ENCODE results near the gene CREBBP.

Gene CREBBP

DNA sequence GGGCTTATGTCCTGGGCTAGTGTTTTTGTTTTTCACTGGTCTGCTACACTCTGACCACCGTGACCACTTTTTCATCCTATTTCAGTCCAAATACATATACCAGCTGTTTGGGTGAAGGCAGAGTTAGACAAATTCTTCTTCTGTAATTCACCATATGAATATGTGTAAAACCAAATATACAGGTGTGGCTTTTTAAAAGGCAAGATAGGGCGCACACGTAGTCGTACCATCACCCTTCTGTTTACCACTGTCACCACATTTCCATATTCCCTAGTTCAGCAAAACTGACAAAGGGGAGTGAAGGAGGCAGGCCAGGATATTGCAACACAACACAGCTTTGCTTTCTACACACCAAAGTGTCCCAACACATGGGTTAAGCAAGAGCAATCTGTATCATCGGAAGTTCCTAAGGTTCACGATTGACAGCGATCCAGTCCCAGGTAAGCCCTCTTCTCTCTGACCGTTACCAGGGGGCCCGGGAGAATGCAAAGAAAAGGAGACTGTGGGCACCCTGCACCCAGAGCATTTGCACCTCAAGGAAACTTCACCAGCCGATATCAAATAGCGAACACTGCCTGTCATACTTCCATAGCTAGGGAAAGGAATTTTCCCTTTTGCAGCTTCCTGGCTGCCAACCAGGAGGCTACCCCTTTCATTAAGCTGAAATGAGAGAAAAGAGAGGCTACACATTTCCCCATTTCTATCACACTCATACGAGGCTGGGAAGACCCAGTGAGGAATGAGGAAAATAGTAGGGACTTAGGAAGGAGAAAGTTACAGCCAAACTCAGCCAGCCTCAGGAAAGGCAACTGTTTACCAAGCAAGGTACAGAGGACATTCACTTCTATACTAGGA is 23.1 kb downstream of the CREBBP start:
- H3K4me3 ChIP-seq (ENCODE audit: low read depth, low read length) = no peak overlapping the region
- H3K9me3 ChIP-seq (ENCODE audit: severe bottlenecking) = no peaks in the 10 kb centered on the region
- no peak for DNase-seq
- no peak overlapping the region for H3K27ac ChIP-seq
- no peaks in the 10 kb centered on the region for H3K27me3 ChIP-seq (ENCODE audit: insufficient read depth, low read depth, severe bottlenecking)
- TF ChIP-seq, protein P1, sequence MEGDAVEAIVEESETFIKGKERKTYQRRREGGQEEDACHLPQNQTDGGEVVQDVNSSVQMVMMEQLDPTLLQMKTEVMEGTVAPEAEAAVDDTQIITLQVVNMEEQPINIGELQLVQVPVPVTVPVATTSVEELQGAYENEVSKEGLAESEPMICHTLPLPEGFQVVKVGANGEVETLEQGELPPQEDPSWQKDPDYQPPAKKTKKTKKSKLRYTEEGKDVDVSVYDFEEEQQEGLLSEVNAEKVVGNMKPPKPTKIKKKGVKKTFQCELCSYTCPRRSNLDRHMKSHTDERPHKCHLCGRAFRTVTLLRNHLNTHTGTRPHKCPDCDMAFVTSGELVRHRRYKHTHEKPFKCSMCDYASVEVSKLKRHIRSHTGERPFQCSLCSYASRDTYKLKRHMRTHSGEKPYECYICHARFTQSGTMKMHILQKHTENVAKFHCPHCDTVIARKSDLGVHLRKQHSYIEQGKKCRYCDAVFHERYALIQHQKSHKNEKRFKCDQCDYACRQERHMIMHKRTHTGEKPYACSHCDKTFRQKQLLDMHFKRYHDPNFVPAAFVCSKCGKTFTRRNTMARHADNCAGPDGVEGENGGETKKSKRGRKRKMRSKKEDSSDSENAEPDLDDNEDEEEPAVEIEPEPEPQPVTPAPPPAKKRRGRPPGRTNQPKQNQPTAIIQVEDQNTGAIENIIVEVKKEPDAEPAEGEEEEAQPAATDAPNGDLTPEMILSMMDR (IDR thresholded peaks at IDR 0.05; ENCODE audit: low read depth, low read length) = no peak
- H3K36me3 ChIP-seq = peaks cover 10% of the 10 kb centered on the region

DNA sequence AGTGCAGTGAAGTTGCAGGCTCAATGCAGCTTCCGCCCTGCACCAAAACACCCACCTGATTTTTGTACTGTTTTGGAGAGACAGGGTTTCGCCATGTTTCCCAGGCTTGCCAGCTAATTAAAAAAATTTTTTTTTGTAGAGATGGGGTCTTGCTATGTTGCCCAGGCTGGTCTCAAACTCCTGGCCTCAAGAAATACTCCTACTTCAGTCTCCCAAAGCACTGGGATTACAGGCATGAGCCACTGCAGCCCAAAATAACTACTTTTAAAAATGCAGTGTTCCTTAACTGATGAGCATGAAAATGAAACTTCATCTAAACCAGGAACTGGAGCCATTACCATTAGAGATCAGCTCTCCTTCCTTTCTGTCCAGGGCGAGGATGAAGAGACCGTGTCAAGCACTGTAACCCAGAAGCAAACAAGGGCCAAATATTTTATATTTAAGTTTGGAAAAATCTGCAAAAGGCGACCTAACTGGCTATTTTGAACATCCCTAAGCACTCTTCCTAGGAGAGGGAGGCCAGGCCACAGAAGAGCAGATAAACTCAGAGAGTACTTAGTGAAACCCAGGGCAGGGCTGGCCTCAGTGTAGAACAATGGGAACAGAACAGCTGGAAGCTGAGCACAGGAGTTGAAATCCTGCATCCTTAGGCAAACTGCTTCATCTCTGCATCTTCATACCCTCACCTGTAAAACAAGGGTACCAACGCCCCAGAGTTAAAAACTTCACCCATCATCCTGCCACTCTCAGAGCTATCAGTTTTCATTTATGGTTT is 24.0 kb downstream of the CREBBP start:
- TF ChIP-seq, protein P1 (IDR thresholded peaks at IDR 0.05; ENCODE audit: low read depth, low read length) = no peak
- H3K27me3 ChIP-seq (ENCODE audit: insufficient read depth, low read depth, severe bottlenecking) = no peaks in the 10 kb centered on the region

DNA sequence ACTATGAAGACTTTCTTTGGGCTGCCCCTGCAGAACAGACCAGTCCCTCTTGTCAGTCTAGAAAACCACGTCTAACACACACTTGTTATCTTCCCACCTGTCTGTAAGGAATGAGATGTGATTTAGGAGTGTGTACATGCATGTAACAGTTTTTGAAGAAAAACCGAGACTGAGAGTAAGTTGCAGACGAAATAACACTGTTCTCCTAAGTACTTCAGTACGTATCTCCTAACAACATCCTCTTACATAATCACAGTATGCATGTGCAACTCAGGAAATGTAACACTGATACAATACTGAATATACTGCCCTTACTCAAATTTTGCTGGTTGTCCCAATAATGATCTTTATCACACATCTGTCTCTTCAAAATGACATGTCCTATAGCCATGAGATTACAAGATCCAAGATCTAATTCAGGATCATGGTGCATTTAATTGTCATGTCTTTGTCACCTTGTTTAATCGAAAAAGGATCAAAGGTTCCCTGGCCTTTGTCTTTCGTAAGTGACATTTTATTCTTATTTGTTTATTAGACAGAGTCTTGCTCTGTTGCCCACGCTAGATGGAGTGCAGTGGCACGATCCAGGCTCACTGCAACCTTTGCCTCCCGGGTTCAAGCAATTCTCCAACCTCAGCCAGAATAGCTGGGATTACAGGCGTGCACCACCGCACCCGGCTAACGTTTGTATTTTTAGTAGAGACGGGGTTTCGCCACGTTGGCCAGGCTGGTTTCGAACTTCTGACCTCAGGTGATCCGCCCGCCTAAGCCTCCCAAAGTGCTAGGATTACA is 25.6 kb downstream of the CREBBP start:
- DNase-seq = no peak
- Histone ChIP-seq H3K4me3 (ENCODE audit: low read depth, low read length) (no peak overlapping the region), H3K27me3 (ENCODE audit: insufficient read depth, low read depth, severe bottlenecking) (no peaks in the 10 kb centered on the region), H3K9me3 (ENCODE audit: severe bottlenecking) (no peaks in the 10 kb centered on the region), H3K36me3 (peaks cover 20% of the 10 kb centered on the region), H3K27ac (no peak overlapping the region)
- TF ChIP-seq, protein P1 (IDR thresholded peaks at IDR 0.05; ENCODE audit: low read depth, low read length) = no peak

More for the DNA sequence above, 24.0 kb downstream of the CREBBP start:
- peaks cover 10% of the 10 kb centered on the region for H3K36me3 ChIP-seq
- H3K27ac ChIP-seq = no peak overlapping the region
- no peak for DNase-seq
- no peaks in the 10 kb centered on the region for H3K9me3 ChIP-seq (ENCODE audit: severe bottlenecking)
- H3K4me3 ChIP-seq (ENCODE audit: low read depth, low read length) = no peak overlapping the region

DNA sequence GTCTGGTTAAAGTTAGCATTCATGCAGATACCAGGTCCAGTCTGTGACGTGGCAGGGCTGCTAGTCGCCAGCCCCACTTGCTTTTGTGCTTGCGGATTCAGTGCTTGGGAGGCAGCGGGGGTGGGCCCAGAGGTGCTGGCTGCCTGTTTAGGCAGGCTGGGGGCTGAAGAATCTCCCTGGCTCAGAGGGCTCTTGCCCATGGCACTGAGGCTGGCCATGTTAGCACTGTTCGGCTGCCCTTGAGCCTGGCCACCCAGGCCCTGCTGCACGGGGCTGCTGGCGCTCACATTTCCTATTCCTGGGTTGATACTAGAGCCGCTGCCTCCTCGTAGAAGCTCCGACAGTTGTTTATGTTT is 30.0 kb downstream of the CREBBP start:
- Histone ChIP-seq H3K27ac (no peak overlapping the region), H3K36me3 (peaks cover 44% of the 10 kb centered on the region), H3K9me3 (ENCODE audit: severe bottlenecking) (no peaks in the 10 kb centered on the region), H3K27me3 (ENCODE audit: insufficient read depth, low read depth, severe bottlenecking) (no peaks in the 10 kb centered on the region), H3K4me3 (ENCODE audit: low read depth, low read length) (no peak overlapping the region)
- TF ChIP-seq, protein P1 (IDR thresholded peaks at IDR 0.05; ENCODE audit: low read depth, low read length) = no peak
- no peak for DNase-seq

DNA sequence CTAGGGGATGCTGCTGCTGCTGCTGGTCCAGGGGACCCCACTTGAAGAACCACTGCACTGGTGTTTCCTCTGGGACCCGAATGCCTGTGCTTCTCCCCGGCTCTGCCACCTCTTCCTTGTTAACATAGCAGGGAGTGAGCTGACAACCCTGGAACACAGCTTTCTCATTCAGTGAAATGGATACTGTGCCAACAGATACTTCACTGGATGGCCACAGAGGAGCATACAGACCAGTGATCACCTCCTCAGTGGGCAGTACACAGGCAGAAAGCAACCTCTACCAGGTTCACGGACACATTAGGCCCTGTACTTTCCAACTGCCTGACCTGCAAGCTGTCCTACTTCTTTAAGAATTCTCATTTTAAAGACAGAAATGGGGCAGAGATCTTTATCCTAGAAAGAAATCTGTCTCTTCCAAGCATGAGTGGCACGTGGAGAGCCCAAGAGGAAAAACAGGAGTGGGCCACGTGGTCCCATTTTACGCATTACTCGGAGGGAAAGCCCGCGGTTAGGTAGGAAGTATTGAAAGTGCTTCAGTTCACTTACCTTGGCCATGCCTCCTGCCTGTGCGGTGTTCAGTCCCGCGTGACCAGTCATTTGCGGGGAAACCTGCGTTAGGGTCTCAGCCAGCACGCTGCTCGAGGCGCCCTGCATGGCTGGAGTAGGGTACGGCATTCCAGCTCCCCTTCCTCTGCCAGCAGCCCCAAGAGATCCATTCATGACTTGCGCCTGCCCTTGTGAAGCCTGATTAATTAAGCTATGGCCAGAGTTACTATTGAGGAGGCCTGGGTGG is 30.6 kb downstream of the CREBBP start:
- H3K27me3 ChIP-seq (ENCODE audit: insufficient read depth, low read depth, severe bottlenecking) = no peaks in the 10 kb centered on the region
- H3K27ac ChIP-seq = no peak overlapping the region
- peaks cover 44% of the 10 kb centered on the region for H3K36me3 ChIP-seq
- H3K9me3 ChIP-seq (ENCODE audit: severe bottlenecking) = no peaks in the 10 kb centered on the region
- TF ChIP-seq, protein P1 (IDR thresholded peaks at IDR 0.05; ENCODE audit: low read depth, low read length) = no peak
- H3K4me3 ChIP-seq (ENCODE audit: low read depth, low read length) = no peak overlapping the region
- DNase-seq = no peak

Measured in WERI-Rb-1 (cell line).